Sigmoid colon (tissue), 4 donors: ENCODE measurements around the gene NARS2.

Source experiments
- POLR2A ChIP-seq, 2 donors: fragments of 450-650 bp; IDR thresholded peaks; one replicate each; pipeline ENCODE4 v1.6.1; 2016; ENCODE audit warnings: antibody characterized with exemption in 2 of 2, mild to moderate bottlenecking in 2 of 2, moderate library complexity in 2 of 2
- POLR2AphosphoS5 ChIP-seq, 4 donors: sonication (generic); formaldehyde crosslinking; IDR thresholded peaks; one replicate each; pipeline ENCODE4 v1.6.1; 2017; ENCODE audit warnings: antibody characterized with exemption in 4 of 4
- TF ChIP-seq, protein P1 (sequence below), 4 experiments: fragments of 450-650 bp in 3 of 4; fragments of 200-600 bp in 1 of 4; IDR thresholded peaks; one replicate each; pipeline ENCODE4 v1.5.1; 2016 to 2019; ENCODE audit warnings: antibody characterized with exemption in 4 of 4, mild to moderate bottlenecking in 3 of 4, moderate library complexity in 2 of 4

- TF ChIP-seq, protein P1, sequence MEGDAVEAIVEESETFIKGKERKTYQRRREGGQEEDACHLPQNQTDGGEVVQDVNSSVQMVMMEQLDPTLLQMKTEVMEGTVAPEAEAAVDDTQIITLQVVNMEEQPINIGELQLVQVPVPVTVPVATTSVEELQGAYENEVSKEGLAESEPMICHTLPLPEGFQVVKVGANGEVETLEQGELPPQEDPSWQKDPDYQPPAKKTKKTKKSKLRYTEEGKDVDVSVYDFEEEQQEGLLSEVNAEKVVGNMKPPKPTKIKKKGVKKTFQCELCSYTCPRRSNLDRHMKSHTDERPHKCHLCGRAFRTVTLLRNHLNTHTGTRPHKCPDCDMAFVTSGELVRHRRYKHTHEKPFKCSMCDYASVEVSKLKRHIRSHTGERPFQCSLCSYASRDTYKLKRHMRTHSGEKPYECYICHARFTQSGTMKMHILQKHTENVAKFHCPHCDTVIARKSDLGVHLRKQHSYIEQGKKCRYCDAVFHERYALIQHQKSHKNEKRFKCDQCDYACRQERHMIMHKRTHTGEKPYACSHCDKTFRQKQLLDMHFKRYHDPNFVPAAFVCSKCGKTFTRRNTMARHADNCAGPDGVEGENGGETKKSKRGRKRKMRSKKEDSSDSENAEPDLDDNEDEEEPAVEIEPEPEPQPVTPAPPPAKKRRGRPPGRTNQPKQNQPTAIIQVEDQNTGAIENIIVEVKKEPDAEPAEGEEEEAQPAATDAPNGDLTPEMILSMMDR (IDR thresholded peaks at IDR 0.05), result peak in 3 of 4 experiments; percentile 32 to 48 (median 43)
- TF ChIP-seq POLR2A (IDR thresholded peaks at IDR 0.05), result no peak
- TF ChIP-seq POLR2AphosphoS5 (IDR thresholded peaks at IDR 0.05), result no peak
These were observed 160.2 kb downstream of the NARS2 start for GRCh38 chr11:78414321-78415051.
